ENCODE results near the gene RGS3.
"Not testable (repeated sequence)": the region's sequence is repeated elsewhere in the genome, so short reads cannot be mapped to it uniquely, and the experiment has no call there.

Gene RGS3

GRCh38 chr9:113634596-113635515 lies 171.3 kb downstream of the RGS3 start:
- DNase-seq (ENCODE audit: low read depth, low spot score) = no peak

GRCh38 chr9:113635586-113635985 lies 172.1 kb downstream of the RGS3 start:
- DNase-seq (ENCODE audit: low read depth, low spot score) = no peak

- no peak for DNase-seq (ENCODE audit: low read depth, low spot score)
Observed at GRCh38 chr9:113636165-113636564, 172.6 kb downstream of the RGS3 start.

- DNase-seq (ENCODE audit: low read depth, low spot score) = no peak
Observed at GRCh38 chr9:113636693-113637092, 173.2 kb downstream of the RGS3 start.

GRCh38 chr9:113638490-113638889 lies 175.0 kb downstream of the RGS3 start:
- DNase-seq (ENCODE audit: low read depth, low spot score) = no peak

- no peak for DNase-seq (ENCODE audit: low read depth, low spot score)
Observed at GRCh38 chr9:113638897-113639296, 175.4 kb downstream of the RGS3 start.

- not testable (repeated sequence) for DNase-seq (ENCODE audit: low read depth, low spot score)
Observed at GRCh38 chr9:113639411-113639970, 176.0 kb downstream of the RGS3 start.

- DNase-seq (ENCODE audit: low read depth, low spot score) = no peak
Observed at GRCh38 chr9:113640418-113640817, 176.9 kb downstream of the RGS3 start.

- DNase-seq (ENCODE audit: low read depth, low spot score) = no peak
Observed at GRCh38 chr9:113641100-113641885, 177.8 kb downstream of the RGS3 start.

- no peak for DNase-seq (ENCODE audit: low read depth, low spot score)
Observed at GRCh38 chr9:113644321-113644720, 180.8 kb downstream of the RGS3 start.

- no peak for DNase-seq (ENCODE audit: low read depth, low spot score)
Observed at GRCh38 chr9:113645227-113645977, 181.9 kb downstream of the RGS3 start.

- no peak for DNase-seq (ENCODE audit: low read depth, low spot score)
Observed at GRCh38 chr9:113645978-113646253, 182.4 kb downstream of the RGS3 start.

GRCh38 chr9:113646491-113646890 lies 183.0 kb downstream of the RGS3 start:
- DNase-seq (ENCODE audit: low read depth, low spot score) = no peak

Measured in activated naive CD8-positive, alpha-beta T cell treated with anti-CD3 and anti-CD28 coated beads, Interleukin-2, amount 50 U/mL, for 16 hours (primary cell).